ENCODE data around the gene ATP8B1.

- TF ChIP-seq CTCF (IDR thresholded peaks at IDR 0.05) (no peak), POLR2A (IDR thresholded peaks at IDR 0.05) (no peak)
These were observed 29.6 kb upstream of the ATP8B1 start for GRCh38 chr18:57832730-57833129.
